Neural crest cell (in vitro differentiated cells): ENCODE measurements around the gene AMBN. TPM values are rescaled to one million over a fixed set of nuclear protein-coding genes. Genes with fewer than 3 reads are reported as not detected.

Source experiments
- DNase-seq: peaks from one replicate; pipeline ENCODE4 v3.0.0; 2021; ENCODE audit warnings: low read depth, mixed read lengths, low spot score
- H3K27ac Mint-ChIP-seq: one replicate; pipeline ENCODE4 v1.8.0; 2021; ENCODE audit warnings: mild to moderate bottlenecking, mixed read lengths; ENCODE audit not compliant: unreplicated experiment
- H3K27me3 Mint-ChIP-seq: 2 replicates; pipeline ENCODE4 v1.8.0; 2021; ENCODE audit warnings: low read depth, mild to moderate bottlenecking, mixed read lengths
- H3K36me3 Mint-ChIP-seq: 2 replicates; pipeline ENCODE4 v1.8.0; 2021; ENCODE audit warnings: low read depth, mild to moderate bottlenecking, mixed read lengths
- H3K4me1 Mint-ChIP-seq: 2 replicates; pipeline ENCODE4 v1.8.0; 2021; ENCODE audit warnings: mixed read lengths
- H3K4me3 Mint-ChIP-seq: one replicate; pipeline ENCODE4 v1.8.0; 2021; ENCODE audit warnings: mild to moderate bottlenecking, mixed read lengths
- H3K9me3 Mint-ChIP-seq: 2 replicates; pipeline ENCODE4 v1.8.0; 2021; ENCODE audit warnings: mixed read lengths
- CTCF ChIP-seq: fragments of 200-600 bp; sonication (generic); conservative IDR thresholded peaks from 2 replicates; pipeline ENCODE4 v1.5.0; 2021; ENCODE audit warnings: antibody characterized with exemption, mild to moderate bottlenecking
- long read RNA-seq: library from polyadenylated mRNA; unstranded; transcript quantifications from one replicate; pipeline ENCODE4 v2.0.0, GENCODE V29; 2020
- total RNA-seq: library from RNA; stranded (reverse); gene quantifications from 2 replicates; pipeline ENCODE4 v1.2.1, GENCODE V29; 2021

Gene AMBN
- not detected in 2 replicates for total RNA-seq
- long read RNA-seq = 0 reads

GRCh38 chr4:70591955-70592582, at the start of gene AMBN:
AMBN (plus strand) TSS chr4:70592256; CDS start chr4:70592359, 103 bp downstream.
- no peak for DNase-seq
- TF ChIP-seq CTCF = no peak
- no peak within 1 kb of the TSS for H3K4me3 Mint-ChIP-seq
- no peaks in the 10 kb centered on the region for H3K36me3 Mint-ChIP-seq
- no peaks in the 10 kb centered on the region for H3K4me1 Mint-ChIP-seq
- H3K9me3 Mint-ChIP-seq = no peaks in the 10 kb centered on the region
- H3K27ac Mint-ChIP-seq = no peak within 1 kb of the TSS
- H3K27me3 Mint-ChIP-seq = no peaks in the 10 kb centered on the region

GRCh38 chr4:70544279-70544868, 47.7 kb upstream of the AMBN start:
- Mint-ChIP-seq H3K36me3 (no peaks in the 10 kb centered on the region), H3K27ac (no peak overlapping the region), H3K4me3 (no peak overlapping the region), H3K4me1 (no peaks in the 10 kb centered on the region), H3K9me3 (no peaks in the 10 kb centered on the region), H3K27me3 (peaks cover 4% of the 10 kb centered on the region)
- TF ChIP-seq CTCF = peak; percentile 66
- no peak for DNase-seq

- TF ChIP-seq CTCF = no peak
- Mint-ChIP-seq H3K4me3 (no peak overlapping the region), H3K9me3 (peaks cover 3% of the 10 kb centered on the region), H3K4me1 (no peaks in the 10 kb centered on the region), H3K27me3 (peaks cover 1% of the 10 kb centered on the region), H3K36me3 (no peaks in the 10 kb centered on the region), H3K27ac (peak overlapping the region; percentile 54)
- DNase-seq = no peak
Measured at GRCh38 chr4:70556856-70557255, 35.2 kb upstream of the AMBN start.

GRCh38 chr4:70559211-70559830, 32.7 kb upstream of the AMBN start:
- H3K4me1 Mint-ChIP-seq = no peaks in the 10 kb centered on the region
- no peak overlapping the region for H3K27ac Mint-ChIP-seq
- DNase-seq = peak; percentile 60
- H3K4me3 Mint-ChIP-seq = no peak overlapping the region
- H3K36me3 Mint-ChIP-seq = no peaks in the 10 kb centered on the region
- no peaks in the 10 kb centered on the region for H3K27me3 Mint-ChIP-seq
- no peaks in the 10 kb centered on the region for H3K9me3 Mint-ChIP-seq
- TF ChIP-seq CTCF = peak; percentile 81

- H3K4me1 Mint-ChIP-seq = no peaks in the 10 kb centered on the region
- no peak for TF ChIP-seq CTCF
- no peak overlapping the region for H3K27ac Mint-ChIP-seq
- H3K9me3 Mint-ChIP-seq = no peaks in the 10 kb centered on the region
- no peaks in the 10 kb centered on the region for H3K27me3 Mint-ChIP-seq
- no peak for DNase-seq
- no peak overlapping the region for H3K4me3 Mint-ChIP-seq
- H3K36me3 Mint-ChIP-seq = no peaks in the 10 kb centered on the region
Measured at GRCh38 chr4:70559924-70560323, 32.1 kb upstream of the AMBN start.
